Measurements from ENCODE around the gene DLG2. TPM values are rescaled to one million over a fixed set of nuclear protein-coding genes. Genes with fewer than 3 reads are reported as not detected.

DLG2 gene
- total and polyA plus RNA-seq, 12 donors: 1.0 to 14.8 (median 7.4) TPM

DNA sequence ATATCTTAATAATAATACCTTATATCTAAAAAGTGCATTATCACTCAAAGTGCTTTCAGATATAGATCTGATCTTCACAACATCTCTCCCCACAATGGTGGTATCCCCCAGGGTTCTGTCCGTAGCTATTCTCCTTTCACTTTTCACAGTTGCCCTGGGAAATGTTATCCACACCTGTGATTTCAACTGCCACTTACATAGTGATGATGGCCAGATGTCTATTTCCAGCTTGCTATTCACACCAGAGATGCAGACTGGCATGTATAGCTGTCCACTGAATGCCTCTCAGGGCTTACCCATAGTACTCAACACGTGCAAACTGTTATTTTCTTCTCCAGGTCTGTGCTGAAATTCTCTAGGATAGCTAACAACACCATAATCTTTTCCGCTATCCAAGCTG lies 724.7 kb downstream of the DLG2 start:
- H3K4me3 ChIP-seq: peak overlapping the region in 1 of 10 donors; percentile 9
- WGBS, 2 donors: 17 to 35% methylated on average over 3 of the region's 3 CpGs
- no peaks in the 10 kb centered on the region for H3K36me3 ChIP-seq
- no peaks in the 10 kb centered on the region for H3K9me3 ChIP-seq
- peak in 1 of 2 donors; percentile 40 for DNase-seq
- peak overlapping the region in 2 of 10 donors; percentile 47 to 48 for H3K27ac ChIP-seq
- intact Hi-C loops (cut with DNase I): loop anchor here in 1 of 10 donors (10.0 kb wide), 1 partner anchor 98 kb away; no protein-coding TSS in a partner anchor
- H3K27me3 ChIP-seq: no peaks in the 10 kb centered on the region
- TF ChIP-seq, protein P1, sequence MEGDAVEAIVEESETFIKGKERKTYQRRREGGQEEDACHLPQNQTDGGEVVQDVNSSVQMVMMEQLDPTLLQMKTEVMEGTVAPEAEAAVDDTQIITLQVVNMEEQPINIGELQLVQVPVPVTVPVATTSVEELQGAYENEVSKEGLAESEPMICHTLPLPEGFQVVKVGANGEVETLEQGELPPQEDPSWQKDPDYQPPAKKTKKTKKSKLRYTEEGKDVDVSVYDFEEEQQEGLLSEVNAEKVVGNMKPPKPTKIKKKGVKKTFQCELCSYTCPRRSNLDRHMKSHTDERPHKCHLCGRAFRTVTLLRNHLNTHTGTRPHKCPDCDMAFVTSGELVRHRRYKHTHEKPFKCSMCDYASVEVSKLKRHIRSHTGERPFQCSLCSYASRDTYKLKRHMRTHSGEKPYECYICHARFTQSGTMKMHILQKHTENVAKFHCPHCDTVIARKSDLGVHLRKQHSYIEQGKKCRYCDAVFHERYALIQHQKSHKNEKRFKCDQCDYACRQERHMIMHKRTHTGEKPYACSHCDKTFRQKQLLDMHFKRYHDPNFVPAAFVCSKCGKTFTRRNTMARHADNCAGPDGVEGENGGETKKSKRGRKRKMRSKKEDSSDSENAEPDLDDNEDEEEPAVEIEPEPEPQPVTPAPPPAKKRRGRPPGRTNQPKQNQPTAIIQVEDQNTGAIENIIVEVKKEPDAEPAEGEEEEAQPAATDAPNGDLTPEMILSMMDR (IDR thresholded peaks at IDR 0.05): no peak
- peak; percentile 75 to 97 (median 91) for ATAC-seq
- peaks cover 0 to 15% (median 3%) of the 10 kb centered on the region in 9 donors for H3K4me1 ChIP-seq

DNA sequence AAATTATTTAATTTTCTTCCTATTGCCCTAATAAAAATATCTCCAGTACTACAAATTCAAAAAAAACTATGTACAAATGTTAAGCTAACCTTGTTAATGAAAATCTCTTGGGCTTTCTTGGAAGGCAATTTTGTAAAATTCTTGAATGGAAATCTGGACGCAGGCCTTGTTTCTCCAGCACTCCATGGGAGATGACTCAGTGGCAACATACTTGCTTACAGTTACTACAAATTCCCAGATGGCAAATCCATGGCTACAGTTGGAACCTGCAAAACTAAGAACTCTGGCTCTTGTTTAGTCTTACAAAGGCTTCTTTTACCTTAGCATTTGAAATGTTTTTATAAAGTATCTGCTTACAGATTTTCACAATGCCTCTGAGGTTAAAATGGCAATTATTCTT lies 725.2 kb downstream of the DLG2 start:
- Histone ChIP-seq H3K4me3 (peak overlapping the region in 1 of 10 donors; percentile 9), H3K9me3 (no peaks in the 10 kb centered on the region), H3K27me3 (no peaks in the 10 kb centered on the region), H3K27ac (peak overlapping the region in 2 of 10 donors; percentile 47 to 48), H3K4me1 (peaks cover 0 to 15% (median 3%) of the 10 kb centered on the region in 9 donors), H3K36me3 (no peaks in the 10 kb centered on the region)
- TF ChIP-seq, protein P1 (IDR thresholded peaks at IDR 0.05): no peak
- ATAC-seq: peak in 7 of 8 donors; percentile 56 to 82 (median 75)
- DNase-seq: peak in 1 of 2 donors; percentile 25
- intact Hi-C loops (cut with DNase I): loop anchor here in 1 of 10 donors (10.0 kb wide), 1 partner anchor 97 kb away; no protein-coding TSS in a partner anchor
- 21 to 24% methylated on average over 1 of the region's 1 CpG for WGBS, 2 donors

DNA sequence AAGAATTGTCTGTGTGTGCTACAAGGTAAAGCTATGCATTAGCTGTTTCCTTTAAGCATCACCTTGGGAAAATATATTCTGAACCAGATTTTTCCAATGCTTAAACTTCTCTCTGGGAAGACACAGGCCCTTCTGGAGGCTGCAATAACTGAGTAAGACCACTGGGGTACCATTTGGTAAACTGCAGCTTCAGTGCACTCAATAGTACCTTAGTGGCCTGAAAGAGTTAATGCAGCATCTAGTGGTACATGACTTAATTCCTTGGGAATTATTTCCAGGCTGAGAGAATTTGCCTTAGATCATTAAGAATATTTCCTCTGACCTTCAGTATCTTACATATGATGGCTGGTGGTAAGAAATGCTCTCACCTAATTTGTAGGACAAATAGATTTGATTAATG lies 727.4 kb downstream of the DLG2 start:
- ATAC-seq: no peak
- no peaks in the 10 kb centered on the region for H3K36me3 ChIP-seq
- TF ChIP-seq, protein P1 (IDR thresholded peaks at IDR 0.05): peak in 2 of 9 donors; percentile 11 to 24
- no peak overlapping the region for H3K4me3 ChIP-seq
- H3K4me1 ChIP-seq: peaks cover 0 to 15% (median 3%) of the 10 kb centered on the region in 9 donors
- H3K27me3 ChIP-seq: no peaks in the 10 kb centered on the region
- DNase-seq: no peak
- H3K9me3 ChIP-seq: no peaks in the 10 kb centered on the region
- intact Hi-C loops (cut with DNase I): loop anchor here in 1 of 10 donors (10.0 kb wide), 1 partner anchor 95 kb away; no protein-coding TSS in a partner anchor
- no peak overlapping the region for H3K27ac ChIP-seq

DNA sequence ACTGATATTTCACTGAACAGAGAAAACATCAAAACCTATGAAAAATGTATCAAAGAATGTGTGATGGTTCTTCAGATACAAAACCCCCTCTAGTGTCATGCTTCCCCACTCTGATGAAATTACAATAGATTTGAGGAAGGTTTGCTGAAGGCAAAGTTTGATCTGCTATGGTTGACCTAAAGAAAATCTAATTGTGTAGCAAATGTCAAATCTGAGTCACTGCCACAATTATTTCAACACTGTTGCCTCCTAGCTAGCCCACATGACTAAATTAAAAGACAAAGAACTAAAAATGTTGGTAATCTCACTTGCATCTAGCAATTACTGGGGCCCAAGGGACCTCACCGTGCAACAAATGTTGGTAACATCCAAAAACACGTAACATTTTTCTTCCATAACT lies 728.0 kb downstream of the DLG2 start:
- Histone ChIP-seq H3K36me3 (no peaks in the 10 kb centered on the region), H3K27me3 (no peaks in the 10 kb centered on the region), H3K4me1 (peaks cover 0 to 15% (median 3%) of the 10 kb centered on the region in 9 donors), H3K27ac (no peak overlapping the region), H3K4me3 (no peak overlapping the region), H3K9me3 (no peaks in the 10 kb centered on the region)
- intact Hi-C loops (cut with DNase I): no loop called here
- TF ChIP-seq, protein P1 (IDR thresholded peaks at IDR 0.05): no peak
- ATAC-seq (no peak), DNase-seq (no peak)
- WGBS, 2 donors: 89 to 92% methylated on average over 2 of the region's 2 CpGs

All from heart right ventricle (tissue), 16 donors.